Activated B cell treated with CpG ODN at 0.5 μM for 24 hours (primary cell): ENCODE data around the gene KCNA3. TPM values are rescaled to one million over a fixed set of nuclear protein-coding genes. Genes with fewer than 3 reads are reported as not detected.

Experiments used
- ATAC-seq: fragments of 200-7000 bp; cut with Tn5 transposase; one replicate; pipeline ENCODE4 v1.10.0; 2021; ENCODE audit warnings: low read depth, mild to moderate bottlenecking, moderate library complexity
- CTCF ChIA-PET: fragments of 350-600 bp; sonication (Branson Sonifier 250); formaldehyde crosslinking; loops from one replicate; lab custom pipeline; 2021; ENCODE audit warnings: antibody characterized with exemption; lab: Charles Lee
- POLR2A ChIA-PET: fragments of 350-600 bp; sonication (Branson Sonifier 250); formaldehyde crosslinking; loops from one replicate; lab custom pipeline; 2021; ENCODE audit warnings: antibody characterized with exemption; lab: Charles Lee
- DNase-seq: peaks from one replicate; pipeline ENCODE4 v3.0.0; 2022
- H3K27ac Mint-ChIP-seq: one replicate; pipeline ENCODE4 v1.8.0; 2020; ENCODE audit warnings: mixed read lengths
- H3K27me3 Mint-ChIP-seq: one replicate; pipeline ENCODE4 v1.8.0; 2021; ENCODE audit warnings: mixed read lengths
- H3K36me3 Mint-ChIP-seq: one replicate; pipeline ENCODE4 v1.8.0; 2021; ENCODE audit warnings: low read depth, mixed read lengths
- H3K4me1 Mint-ChIP-seq: one replicate; pipeline ENCODE4 v1.8.0; 2021; ENCODE audit warnings: mixed read lengths
- H3K4me3 Mint-ChIP-seq: one replicate; pipeline ENCODE4 v1.8.0; 2020; ENCODE audit warnings: mild to moderate bottlenecking, mixed read lengths
- H3K9me3 Mint-ChIP-seq: one replicate; pipeline ENCODE4 v1.8.0; 2020; ENCODE audit warnings: mixed read lengths
- intact Hi-C: fragments of 100-400 bp; cut with micrococcal nuclease; formaldehyde crosslinking; loops from one replicate; pipeline ENCODE4 v1.15.1; 2024
- total RNA-seq: library from RNA; stranded (reverse); gene quantifications from 2 replicates; pipeline ENCODE4 v1.2.3, GENCODE V29; 2022
- TF ChIP-seq, protein P1 (sequence below): fragments of 200-600 bp; IDR thresholded peaks from one replicate; pipeline ENCODE4 v1.8.0; 2022; ENCODE audit warnings: antibody characterized with exemption, mild to moderate bottlenecking

KCNA3 gene
- total RNA-seq, 1 donor from 2014 or later: 20.0 TPM

DNA sequence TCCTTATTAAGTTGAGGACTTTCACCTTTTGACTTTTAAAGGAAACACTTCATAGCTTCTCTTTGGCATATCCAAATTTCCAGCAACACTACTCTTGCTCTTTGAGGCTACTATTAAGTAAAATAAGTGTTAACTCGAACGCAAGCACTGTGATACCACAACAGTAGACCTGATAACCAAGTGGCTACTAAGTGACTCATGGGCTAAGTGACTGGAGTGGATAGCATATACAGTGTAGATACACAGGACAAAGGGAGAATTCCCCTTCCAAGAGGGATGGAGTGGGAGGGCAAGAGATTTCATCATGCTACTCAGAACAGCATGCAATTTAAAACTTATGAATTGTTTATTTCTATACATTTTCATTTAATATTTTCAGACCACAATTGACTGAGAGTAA, 9.8 kb upstream of the KCNA3 start:
- H3K27me3 Mint-ChIP-seq: no peaks in the 10 kb centered on the region
- no peak for ATAC-seq

DNA sequence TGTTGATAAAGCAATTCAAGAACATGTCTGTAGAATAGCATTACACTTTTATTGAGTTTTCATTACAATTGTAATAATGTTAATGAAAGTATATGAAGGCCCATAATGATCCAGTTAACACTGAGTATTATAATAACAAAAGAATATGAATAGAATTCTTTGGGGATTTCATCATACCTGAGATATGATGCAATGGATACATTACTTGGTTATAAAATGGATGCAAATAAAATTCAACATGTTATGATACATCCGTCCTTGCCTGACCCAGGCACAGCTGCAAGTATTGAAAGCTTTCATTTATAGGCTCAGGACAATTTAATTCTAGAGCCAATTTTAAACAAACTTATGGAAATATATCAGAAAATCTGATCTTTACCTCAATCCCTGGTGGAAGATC, 8.2 kb upstream of the KCNA3 start:
- peaks cover 3% of the 10 kb centered on the region for H3K4me1 Mint-ChIP-seq
- no peaks in the 10 kb centered on the region for H3K36me3 Mint-ChIP-seq
- DNase-seq: no peak
- no peak overlapping the region for H3K27ac Mint-ChIP-seq
- no peak for ATAC-seq
- ChIA-PET POLR2A (no interaction called here), CTCF (interaction anchor here (1.0 kb wide), 1 partner anchor 10 kb away, joined by 3 read pairs; no protein-coding TSS in a partner anchor)
- no peaks in the 10 kb centered on the region for H3K27me3 Mint-ChIP-seq
- TF ChIP-seq, protein P1, sequence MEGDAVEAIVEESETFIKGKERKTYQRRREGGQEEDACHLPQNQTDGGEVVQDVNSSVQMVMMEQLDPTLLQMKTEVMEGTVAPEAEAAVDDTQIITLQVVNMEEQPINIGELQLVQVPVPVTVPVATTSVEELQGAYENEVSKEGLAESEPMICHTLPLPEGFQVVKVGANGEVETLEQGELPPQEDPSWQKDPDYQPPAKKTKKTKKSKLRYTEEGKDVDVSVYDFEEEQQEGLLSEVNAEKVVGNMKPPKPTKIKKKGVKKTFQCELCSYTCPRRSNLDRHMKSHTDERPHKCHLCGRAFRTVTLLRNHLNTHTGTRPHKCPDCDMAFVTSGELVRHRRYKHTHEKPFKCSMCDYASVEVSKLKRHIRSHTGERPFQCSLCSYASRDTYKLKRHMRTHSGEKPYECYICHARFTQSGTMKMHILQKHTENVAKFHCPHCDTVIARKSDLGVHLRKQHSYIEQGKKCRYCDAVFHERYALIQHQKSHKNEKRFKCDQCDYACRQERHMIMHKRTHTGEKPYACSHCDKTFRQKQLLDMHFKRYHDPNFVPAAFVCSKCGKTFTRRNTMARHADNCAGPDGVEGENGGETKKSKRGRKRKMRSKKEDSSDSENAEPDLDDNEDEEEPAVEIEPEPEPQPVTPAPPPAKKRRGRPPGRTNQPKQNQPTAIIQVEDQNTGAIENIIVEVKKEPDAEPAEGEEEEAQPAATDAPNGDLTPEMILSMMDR: no peak
- no peak overlapping the region for H3K4me3 Mint-ChIP-seq
- intact Hi-C loops: no loop called here
- H3K9me3 Mint-ChIP-seq: no peaks in the 10 kb centered on the region

More for the DNA sequence above, 9.8 kb upstream of the KCNA3 start:
- Mint-ChIP-seq H3K27ac (no peak overlapping the region), H3K36me3 (no peaks in the 10 kb centered on the region), H3K9me3 (no peaks in the 10 kb centered on the region), H3K4me3 (no peak overlapping the region), H3K4me1 (peaks cover 3% of the 10 kb centered on the region)
- TF ChIP-seq, protein P1: no peak
- no peak for DNase-seq
- intact Hi-C loops: no loop called here
- POLR2A ChIA-PET: no interaction called here
- CTCF ChIA-PET: interaction anchor here (0.9 kb wide), 1 partner anchor 80 kb away, joined by 3 read pairs; no protein-coding TSS in a partner anchor

DNA sequence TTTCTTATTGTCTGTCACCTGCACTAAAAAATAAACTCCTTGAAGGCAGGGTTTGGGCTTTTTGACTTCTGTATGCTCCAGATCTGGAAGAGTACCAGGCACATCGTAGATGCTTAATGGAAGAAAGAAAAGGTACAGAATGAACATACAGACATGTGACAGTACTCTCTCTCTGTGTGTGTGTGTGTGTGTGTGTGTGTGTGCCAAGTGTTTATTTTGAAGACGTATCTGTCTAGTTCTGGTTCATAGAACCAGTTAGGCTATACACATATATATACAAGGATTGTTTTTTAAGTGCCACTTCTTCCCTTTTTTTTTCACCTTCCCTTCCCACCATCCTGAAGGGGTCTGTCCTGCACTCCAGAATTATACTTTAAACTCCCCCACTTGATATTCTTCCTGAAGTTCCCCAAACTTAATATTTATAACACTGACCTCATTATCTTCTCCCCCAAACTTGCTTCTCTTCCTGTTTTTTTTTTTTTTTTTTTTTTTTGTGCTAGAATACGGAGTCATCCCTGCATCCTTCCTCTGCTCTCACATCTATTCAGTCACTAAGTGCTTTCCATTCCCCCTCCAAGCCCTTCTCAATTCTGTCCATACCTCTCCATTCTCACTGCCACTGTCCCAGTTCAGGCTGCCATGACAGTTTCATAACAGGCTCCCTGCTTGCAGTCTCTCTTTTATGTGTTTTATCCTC, 5.4 kb upstream of the KCNA3 start:
- ChIA-PET POLR2A (no interaction called here), CTCF (no interaction called here)
- H3K27ac Mint-ChIP-seq: no peak overlapping the region
- TF ChIP-seq, protein P1: no peak
- no peaks in the 10 kb centered on the region for H3K9me3 Mint-ChIP-seq
- H3K4me1 Mint-ChIP-seq: peaks cover 13% of the 10 kb centered on the region
- no peaks in the 10 kb centered on the region for H3K36me3 Mint-ChIP-seq
- intact Hi-C loops: no loop called here
- no peaks in the 10 kb centered on the region for H3K27me3 Mint-ChIP-seq
- no peak overlapping the region for H3K4me3 Mint-ChIP-seq
- no peak for ATAC-seq
- DNase-seq: no peak

DNA sequence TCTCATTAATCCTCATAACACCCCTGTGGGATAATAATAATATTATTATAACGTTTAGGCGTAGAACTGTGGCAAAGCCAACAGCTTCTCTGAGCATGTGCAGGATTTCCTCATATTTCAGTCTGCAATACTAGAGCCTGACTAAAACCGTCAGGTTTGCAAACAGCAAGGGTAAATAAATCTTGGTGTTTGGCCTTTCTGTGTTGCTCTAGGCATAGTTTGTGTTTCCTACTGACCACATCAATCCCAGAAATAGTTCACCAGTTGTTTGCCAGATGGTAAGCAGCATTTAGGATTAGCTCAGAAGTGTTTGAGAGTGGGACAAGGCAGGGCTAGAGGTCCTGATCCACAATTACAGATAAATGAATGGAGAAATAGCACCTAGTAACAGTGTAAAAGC, 2.8 kb upstream of the KCNA3 start:
- peaks cover 3% of the 10 kb centered on the region for H3K36me3 Mint-ChIP-seq
- no peak for DNase-seq
- peaks cover 31% of the 10 kb centered on the region for H3K4me1 Mint-ChIP-seq
- ChIA-PET CTCF (interaction anchor here (1.3 to 2.7 kb wide), 2 partner anchors 88 to 152 kb away, joined by 4 to 15 read pairs; no protein-coding TSS in a partner anchor), POLR2A (no interaction called here)
- no peaks in the 10 kb centered on the region for H3K27me3 Mint-ChIP-seq
- H3K9me3 Mint-ChIP-seq: no peaks in the 10 kb centered on the region
- intact Hi-C loops: loop anchor here (10.0 kb wide), 1 partner anchor 457 kb away; no protein-coding TSS in a partner anchor
- no peak overlapping the region for H3K4me3 Mint-ChIP-seq
- no peak overlapping the region for H3K27ac Mint-ChIP-seq
- TF ChIP-seq, protein P1: no peak
- no peak for ATAC-seq

DNA sequence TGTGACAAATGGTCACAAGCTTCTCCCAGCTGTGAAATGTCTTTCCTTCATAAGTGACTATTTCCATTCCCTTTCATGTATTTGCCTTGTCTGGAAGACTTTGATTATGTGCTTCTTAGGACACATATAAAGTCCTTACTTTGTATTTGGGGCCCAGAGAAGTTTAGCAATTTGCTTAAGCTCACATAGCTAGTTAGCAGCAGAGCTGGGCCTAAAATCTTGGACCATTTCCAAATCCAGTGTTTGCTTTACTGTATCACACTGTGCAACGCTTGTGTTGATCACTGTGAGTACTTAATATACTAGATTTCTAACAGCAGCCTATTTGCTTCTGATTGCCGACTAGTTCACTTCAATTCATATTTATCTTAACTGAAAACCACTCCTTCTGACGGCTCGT, 2.2 kb upstream of the KCNA3 start:
- H3K4me3 Mint-ChIP-seq: no peak overlapping the region
- ATAC-seq (no peak), DNase-seq (no peak)
- TF ChIP-seq, protein P1: no peak
- POLR2A ChIA-PET: interaction anchor here (0.6 kb wide), 1 partner anchor 475 kb away, joined by 8 read pairs; no protein-coding TSS in a partner anchor
- CTCF ChIA-PET: interaction anchor here (0.6 to 2.7 kb wide), 3 partner anchors 89 to 203 kb away, joined by 4 to 15 read pairs (median 4); no protein-coding TSS in a partner anchor
- H3K9me3 Mint-ChIP-seq: no peaks in the 10 kb centered on the region
- intact Hi-C loops: loop anchor here (10.0 kb wide), 1 partner anchor 458 kb away; no protein-coding TSS in a partner anchor
- H3K27me3 Mint-ChIP-seq: no peaks in the 10 kb centered on the region
- H3K4me1 Mint-ChIP-seq: peaks cover 37% of the 10 kb centered on the region
- no peak overlapping the region for H3K27ac Mint-ChIP-seq
- H3K36me3 Mint-ChIP-seq: peaks cover 3% of the 10 kb centered on the region
